IMR-90 (cell line): ENCODE measurements around the gene FNBP1L.

Experiments
- CEBPB ChIP-seq: IDR thresholded peaks from 2 replicates; pipeline ENCODE4 v1.6.1; 2012; ENCODE audit warnings: low read depth, low read length, improper control_type of control experiment
- CTCF ChIP-seq: conservative IDR thresholded peaks from 2 replicates; pipeline ENCODE4 v1.5.1; 2012; ENCODE audit warnings: mild to moderate bottlenecking, low read depth, low read length, improper control_type of control experiment
- RAD21 ChIP-seq: IDR thresholded peaks from 2 replicates; pipeline ENCODE4 v1.6.1; 2012; ENCODE audit warnings: low read length, improper control_type of control experiment
- USF2 ChIP-seq: fragments of 150-350 bp; IDR thresholded peaks from 2 replicates; pipeline ENCODE4 v1.6.1; 2017; ENCODE audit warnings: mild to moderate bottlenecking, antibody characterized with exemption, low read length, low read depth

GRCh38 chr1:93500275-93500674 is 52.4 kb downstream of the FNBP1L start:
- no peak for TF ChIP-seq CTCF
- TF ChIP-seq RAD21, result no peak
- no peak for TF ChIP-seq USF2
- TF ChIP-seq CEBPB, result no peak
